Fibroblast of lung (primary cell): ENCODE measurements around the gene SLF2.

ENCODE experiments used
- EZH2 ChIP-seq: IDR thresholded peaks from 2 replicates; pipeline ENCODE4 v1.5.1; 2012; ENCODE audit warnings: low read length, control low read depth, mild to moderate bottlenecking; ENCODE audit errors: missing control alignments
- TF ChIP-seq, protein P1 (sequence below), 2 donors: IDR thresholded peaks in 1 of 2; conservative IDR thresholded peaks in 1 of 2; 1 replicate in 1 of 2; 2 replicates in 1 of 2; pipeline ENCODE4 v1.5.1; 2011 to 2012; ENCODE audit warnings: low read length in 2 of 2, control low read depth in 1 of 2, inconsistent platforms in 1 of 2, low read depth in 1 of 2, mild to moderate bottlenecking in 1 of 2

DNA sequence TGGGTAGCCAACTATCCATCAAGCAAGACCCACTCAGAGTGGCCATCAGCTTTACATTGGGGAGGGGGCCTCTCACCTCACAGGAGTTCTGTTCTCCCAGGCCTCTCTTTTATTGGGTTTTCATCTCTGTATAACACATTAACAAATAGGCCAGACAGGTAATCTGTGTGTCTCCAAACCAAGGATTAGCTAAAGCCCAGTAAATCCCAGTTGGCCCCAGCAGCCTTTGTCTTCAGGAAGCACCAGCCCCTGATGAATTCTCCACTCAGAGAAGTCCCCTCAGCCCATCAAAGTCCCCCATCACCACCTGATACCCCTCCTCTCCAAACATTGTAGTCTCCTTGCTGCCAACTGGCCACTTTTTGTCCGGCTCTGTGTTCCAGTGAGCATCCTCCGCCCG lies 16.9 kb upstream of the SLF2 start:
- TF ChIP-seq, protein P1, sequence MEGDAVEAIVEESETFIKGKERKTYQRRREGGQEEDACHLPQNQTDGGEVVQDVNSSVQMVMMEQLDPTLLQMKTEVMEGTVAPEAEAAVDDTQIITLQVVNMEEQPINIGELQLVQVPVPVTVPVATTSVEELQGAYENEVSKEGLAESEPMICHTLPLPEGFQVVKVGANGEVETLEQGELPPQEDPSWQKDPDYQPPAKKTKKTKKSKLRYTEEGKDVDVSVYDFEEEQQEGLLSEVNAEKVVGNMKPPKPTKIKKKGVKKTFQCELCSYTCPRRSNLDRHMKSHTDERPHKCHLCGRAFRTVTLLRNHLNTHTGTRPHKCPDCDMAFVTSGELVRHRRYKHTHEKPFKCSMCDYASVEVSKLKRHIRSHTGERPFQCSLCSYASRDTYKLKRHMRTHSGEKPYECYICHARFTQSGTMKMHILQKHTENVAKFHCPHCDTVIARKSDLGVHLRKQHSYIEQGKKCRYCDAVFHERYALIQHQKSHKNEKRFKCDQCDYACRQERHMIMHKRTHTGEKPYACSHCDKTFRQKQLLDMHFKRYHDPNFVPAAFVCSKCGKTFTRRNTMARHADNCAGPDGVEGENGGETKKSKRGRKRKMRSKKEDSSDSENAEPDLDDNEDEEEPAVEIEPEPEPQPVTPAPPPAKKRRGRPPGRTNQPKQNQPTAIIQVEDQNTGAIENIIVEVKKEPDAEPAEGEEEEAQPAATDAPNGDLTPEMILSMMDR (conservative IDR thresholded peaks at IDR 0.05 in 1 of 2, IDR thresholded peaks at IDR 0.05 in 1 of 2; ENCODE audit: low read depth in 1 of 2, low read length in 2 of 2): no peak
- TF ChIP-seq EZH2: no peak
